WTC11 (cell line): ENCODE measurements around the gene COA1. TPM values are rescaled to one million over a fixed set of nuclear protein-coding genes. Genes with fewer than 3 reads are reported as not detected.
A peak's percentile ranks its signal among the peaks of the same experiment; 100 is the strongest.

Source experiments
- ATAC-seq: fragments of 200-7000 bp; cut with Tn5 transposase; 2 replicates; pipeline ENCODE4 v1.10.0; 2021; ENCODE audit warnings: mild to moderate bottlenecking, moderate library complexity
- CTCF ChIA-PET: fragments of 300-600 bp; sonication (Branson Sonifier 250); formaldehyde crosslinking; loops from one replicate; lab custom pipeline; 2021; ENCODE audit warnings: antibody characterized with exemption; lab: Charles Lee
- POLR2A ChIA-PET: fragments of 350-600 bp; sonication (Branson Sonifier 250); formaldehyde crosslinking; loops from one replicate; lab custom pipeline; 2021; ENCODE audit warnings: antibody characterized with exemption; lab: Charles Lee
- DNase-seq: peaks from one replicate; pipeline ENCODE4 v3.0.0; 2021; ENCODE audit warnings: low spot score
- H3K27ac Mint-ChIP-seq: 2 replicates; pipeline ENCODE4 v1.8.0; 2021; ENCODE audit warnings: mixed read lengths
- H3K27me3 Mint-ChIP-seq: 2 replicates; pipeline ENCODE4 v1.8.0; 2021; ENCODE audit warnings: low read depth, mild to moderate bottlenecking, moderate library complexity, mixed read lengths
- H3K36me3 Mint-ChIP-seq: 2 replicates; pipeline ENCODE4 v1.8.0; 2021; ENCODE audit warnings: mixed read lengths
- H3K4me1 Mint-ChIP-seq: 2 replicates; pipeline ENCODE4 v1.8.0; 2022; ENCODE audit warnings: mixed read lengths
- H3K4me3 Mint-ChIP-seq: 2 replicates; pipeline ENCODE4 v1.8.0; 2021; ENCODE audit warnings: mild to moderate bottlenecking, moderate library complexity, mixed read lengths
- H3K9me3 Mint-ChIP-seq: 2 replicates; pipeline ENCODE4 v1.8.0; 2021; ENCODE audit warnings: mixed read lengths
- ARID4B ChIP-seq: sonication (generic); formaldehyde crosslinking; IDR thresholded peaks from 2 replicates; pipeline ENCODE4 v1.8.0; 2023; ENCODE audit warnings: missing genetic modification reagents, mild to moderate bottlenecking, borderline replicate concordance
- CDX4 ChIP-seq: fragments of 250-450 bp; sonication (Bioruptor Pico); IDR thresholded peaks from 2 replicates; pipeline ENCODE4 v1.9.0; 2021; ENCODE audit warnings: moderate library complexity, mild to moderate bottlenecking, inconsistent platforms, borderline replicate concordance
- CREB1 ChIP-seq: sonication (generic); formaldehyde crosslinking; IDR thresholded peaks from 2 replicates; pipeline ENCODE4 v1.8.0; 2023; ENCODE audit warnings: mild to moderate bottlenecking, missing genetic modification reagents
- CREM ChIP-seq: sonication (generic); formaldehyde crosslinking; IDR thresholded peaks from 2 replicates; pipeline ENCODE4 v1.8.1; 2022; ENCODE audit warnings: mild to moderate bottlenecking, missing genetic modification reagents, moderate library complexity
- ELF4 ChIP-seq: sonication (generic); formaldehyde crosslinking; IDR thresholded peaks from 2 replicates; pipeline ENCODE4 v1.8.1; 2022; ENCODE audit warnings: low read depth, mild to moderate bottlenecking, moderate library complexity, missing genetic modification reagents
- FOXK1 ChIP-seq: sonication (generic); formaldehyde crosslinking; IDR thresholded peaks from 2 replicates; pipeline ENCODE4 v1.8.0; 2022; ENCODE audit warnings: mild to moderate bottlenecking, moderate library complexity, missing genetic modification reagents
- GTF2I ChIP-seq: fragments of 250-450 bp; sonication (Bioruptor Pico); conservative IDR thresholded peaks from 2 replicates; pipeline ENCODE4 v1.4.0; 2021; ENCODE audit warnings: mild to moderate bottlenecking
- NFATC4 ChIP-seq: fragments of 250-450 bp; sonication (Bioruptor Pico); IDR thresholded peaks from 2 replicates; pipeline ENCODE4 v1.9.0; 2021; ENCODE audit warnings: mild to moderate bottlenecking
- NFE2L1 ChIP-seq: sonication (generic); formaldehyde crosslinking; IDR thresholded peaks from 2 replicates; pipeline ENCODE4 v1.8.1; 2023; ENCODE audit warnings: missing genetic modification reagents
- PREB ChIP-seq: sonication (generic); formaldehyde crosslinking; IDR thresholded peaks from 2 replicates; pipeline ENCODE4 v1.8.1; 2022; ENCODE audit warnings: mild to moderate bottlenecking, missing genetic modification reagents, moderate library complexity, borderline replicate concordance
- RORB ChIP-seq: fragments of 250-450 bp; sonication (Bioruptor Pico); IDR thresholded peaks from 2 replicates; pipeline ENCODE4 v1.9.0; 2021; ENCODE audit warnings: mild to moderate bottlenecking
- SMAD3 ChIP-seq: sonication (generic); formaldehyde crosslinking; IDR thresholded peaks from 2 replicates; pipeline ENCODE4 v1.8.0; 2022; ENCODE audit warnings: missing genetic modification reagents, mild to moderate bottlenecking, borderline replicate concordance
- USF1 ChIP-seq: sonication (generic); formaldehyde crosslinking; IDR thresholded peaks from 2 replicates; pipeline ENCODE4 v1.8.0; 2022; ENCODE audit warnings: mild to moderate bottlenecking, missing genetic modification reagents
- ZNF232 ChIP-seq: sonication (generic); formaldehyde crosslinking; IDR thresholded peaks from 2 replicates; pipeline ENCODE4 v1.8.0; 2022; ENCODE audit warnings: mild to moderate bottlenecking, missing genetic modification reagents
- ZNF671 ChIP-seq: fragments of 250-450 bp; sonication (Bioruptor Pico); IDR thresholded peaks from 2 replicates; pipeline ENCODE4 v1.8.0; 2021; ENCODE audit warnings: mild to moderate bottlenecking
- total RNA-seq: library from RNA; stranded (reverse); gene quantifications from 3 replicates; pipeline ENCODE4 v1.2.3, GENCODE V29; 2021
- TF ChIP-seq, protein P1 (sequence below): sonication (generic); formaldehyde crosslinking; IDR thresholded peaks from 2 replicates; pipeline ENCODE4 v1.8.1; 2022; ENCODE audit warnings: low read depth, mild to moderate bottlenecking, moderate library complexity, missing genetic modification reagents, borderline replicate concordance
- TF ChIP-seq, protein P2 (sequence below): sonication (generic); formaldehyde crosslinking; IDR thresholded peaks from 2 replicates; pipeline ENCODE4 v1.8.0; 2022; ENCODE audit warnings: mild to moderate bottlenecking, missing genetic modification reagents

COA1 gene
- total RNA-seq, 1 experiment from 2014 or later, result 132 TPM

- Mint-ChIP-seq H3K4me1 (peaks cover 31% of the 10 kb centered on the region), H3K27ac (no peak overlapping the region)
- CTCF ChIA-PET, result interaction anchor here (0.8 to 1.7 kb wide), 6 partner anchors 37 to 176 kb away, joined by 3 to 17 read pairs (median 4); partner anchors contain the start of gene STK17A
Observed at GRCh38 chr7:43758822-43759683, 29.7 kb upstream of the COA1 start.

DNA sequence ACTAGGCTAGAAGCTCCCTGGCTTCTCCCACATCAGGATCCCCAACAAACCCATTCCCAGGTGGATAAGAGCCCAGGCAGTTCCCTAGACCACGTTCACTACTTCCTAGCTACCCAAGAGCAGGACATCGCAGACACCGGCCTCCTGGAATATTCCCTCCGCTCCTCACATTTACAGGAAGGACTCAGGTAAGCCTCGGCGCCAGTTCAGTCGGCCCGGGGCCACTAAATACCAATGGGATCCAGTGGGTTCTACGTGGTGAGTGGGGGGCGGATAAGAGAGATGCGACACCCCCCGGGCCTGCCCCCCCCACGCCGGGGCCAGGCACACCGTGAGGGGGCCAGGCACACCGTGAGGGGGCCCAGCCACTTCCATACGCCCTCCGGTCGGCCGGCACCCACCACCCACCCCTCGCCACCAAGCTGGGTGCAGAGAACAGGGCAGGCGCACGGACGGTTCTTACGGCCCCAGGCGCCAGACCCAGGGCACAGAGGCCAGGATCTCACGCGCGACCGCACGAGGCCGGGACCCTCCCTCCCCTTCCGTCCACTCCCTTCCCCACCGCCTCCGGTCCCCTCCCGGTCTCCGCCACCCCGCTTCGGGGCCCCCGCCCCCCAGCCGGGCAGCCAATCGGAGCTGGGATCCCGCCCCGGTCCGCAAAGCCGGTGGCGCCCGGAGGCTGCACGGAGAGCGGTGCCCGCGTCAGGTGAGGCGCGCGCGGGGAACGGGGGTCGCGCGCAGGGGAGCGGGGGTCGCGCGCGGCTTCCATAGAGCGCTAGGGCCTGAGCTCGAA is 28.9 kb upstream of the COA1 start, which contains the start of gene BLVRA:
Gene BLVRA, plus strand, starts transcription at position 652 of the 793 bp plus-strand sequence. CDS start 12,479 bp downstream, outside the sequence.
- Mint-ChIP-seq H3K27ac (no peak within 1 kb of the TSS; the same call in 1 of the 2 replicates), H3K4me3 (peak within 1 kb of the TSS; percentile 79), H3K36me3 (no peaks in the 10 kb centered on the region), H3K4me1 (peaks cover 23% of the 10 kb centered on the region), H3K9me3 (peaks cover 1% of the 10 kb centered on the region), H3K27me3 (peaks cover 34% of the 10 kb centered on the region)
- POLR2A ChIA-PET, result interaction anchor here (0.5 to 1.6 kb wide), 4 partner anchors 10 to 1504 kb away, joined by 3 to 4 read pairs (median 4); partner anchors contain the start of genes COA1 and STK17A
- DNase-seq, result peak; percentile 73
- ATAC-seq, result peak; percentile 67
- CTCF ChIA-PET, result interaction anchor here (0.6 to 1.7 kb wide), 6 partner anchors 36 to 825 kb away, joined by 3 to 17 read pairs (median 4); partner anchors contain the start of gene STK17A
- TF ChIP-seq CDX4 (CRISPR knock-in tag) (no peak), PREB (no peak), CREM (0 out of 2 replicates have a peak, but pooled peaks have one; percentile 1), SMAD3 (CRISPR knock-in tag) (peak; percentile 28; the same call in 1 of the 2 replicates), CREB1 (CRISPR knock-in tag) (no peak), ARID4B (CRISPR knock-in tag) (peak; percentile 47; the same call in 1 of the 2 replicates), ELF4 (CRISPR knock-in tag) (0 out of 2 replicates have a peak, but pooled peaks have one; percentile 57), NFATC4 (CRISPR knock-in tag) (no peak), ZNF671 (CRISPR knock-in tag) (no peak), ZNF232 (CRISPR knock-in tag) (no peak), NFE2L1 (CRISPR knock-in tag) (no peak), GTF2I (no peak), FOXK1 (CRISPR knock-in tag) (peak; percentile 24; the same call in 1 of the 2 replicates), USF1 (no peak)
- TF ChIP-seq, protein P1, sequence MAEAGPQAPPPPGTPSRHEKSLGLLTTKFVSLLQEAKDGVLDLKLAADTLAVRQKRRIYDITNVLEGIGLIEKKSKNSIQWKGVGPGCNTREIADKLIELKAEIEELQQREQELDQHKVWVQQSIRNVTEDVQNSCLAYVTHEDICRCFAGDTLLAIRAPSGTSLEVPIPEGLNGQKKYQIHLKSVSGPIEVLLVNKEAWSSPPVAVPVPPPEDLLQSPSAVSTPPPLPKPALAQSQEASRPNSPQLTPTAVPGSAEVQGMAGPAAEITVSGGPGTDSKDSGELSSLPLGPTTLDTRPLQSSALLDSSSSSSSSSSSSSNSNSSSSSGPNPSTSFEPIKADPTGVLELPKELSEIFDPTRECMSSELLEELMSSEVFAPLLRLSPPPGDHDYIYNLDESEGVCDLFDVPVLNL (CRISPR knock-in tag), result no peak

More at GRCh38 chr7:43758822-43759683, 29.7 kb upstream of the COA1 start:
- DNase-seq, result peak; percentile 49
- ATAC-seq, result peak; percentile 64
- Mint-ChIP-seq H3K36me3 (no peaks in the 10 kb centered on the region), H3K9me3 (no peaks in the 10 kb centered on the region), H3K4me3 (peak overlapping the region; percentile 72), H3K27me3 (peaks cover 34% of the 10 kb centered on the region)
- no peak for TF ChIP-seq RORB (CRISPR knock-in tag)
- TF ChIP-seq CDX4 (CRISPR knock-in tag), result no peak
- TF ChIP-seq, protein P2, sequence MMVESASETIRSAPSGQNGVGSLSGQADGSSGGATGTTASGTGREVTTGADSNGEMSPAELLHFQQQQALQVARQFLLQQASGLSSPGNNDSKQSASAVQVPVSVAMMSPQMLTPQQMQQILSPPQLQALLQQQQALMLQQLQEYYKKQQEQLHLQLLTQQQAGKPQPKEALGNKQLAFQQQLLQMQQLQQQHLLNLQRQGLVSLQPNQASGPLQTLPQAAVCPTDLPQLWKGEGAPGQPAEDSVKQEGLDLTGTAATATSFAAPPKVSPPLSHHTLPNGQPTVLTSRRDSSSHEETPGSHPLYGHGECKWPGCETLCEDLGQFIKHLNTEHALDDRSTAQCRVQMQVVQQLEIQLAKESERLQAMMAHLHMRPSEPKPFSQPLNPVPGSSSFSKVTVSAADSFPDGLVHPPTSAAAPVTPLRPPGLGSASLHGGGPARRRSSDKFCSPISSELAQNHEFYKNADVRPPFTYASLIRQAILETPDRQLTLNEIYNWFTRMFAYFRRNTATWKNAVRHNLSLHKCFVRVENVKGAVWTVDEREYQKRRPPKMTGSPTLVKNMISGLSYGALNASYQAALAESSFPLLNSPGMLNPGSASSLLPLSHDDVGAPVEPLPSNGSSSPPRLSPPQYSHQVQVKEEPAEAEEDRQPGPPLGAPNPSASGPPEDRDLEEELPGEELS (CRISPR knock-in tag), result no peak
- POLR2A ChIA-PET, result interaction anchor here (0.5 to 1.6 kb wide), 3 partner anchors 10 to 1505 kb away, joined by 3 to 4 read pairs (median 4); partner anchors contain the start of gene STK17A
